IMR-90 (cell line): ENCODE data around the gene HOXA5. TPM values are rescaled to one million over a fixed set of nuclear protein-coding genes. Genes with fewer than 3 reads are reported as not detected.
A peak's percentile ranks its signal among the peaks of the same experiment; 100 is the strongest.

Experiments used
- ATAC-seq: fragments of 200-7000 bp; cut with Tn5 transposase; 2 replicates; pipeline ENCODE4 v1.9.1; 2020; ENCODE audit warnings: low read depth, mild to moderate bottlenecking, moderate library complexity
- BruUV-seq: library from RNA; stranded (reverse); fragments of 400-500 nt; replicated peaks from 2 replicates; lab custom pipeline; 2021; lab: Mats Ljungman, UMichigan
- CTCF ChIA-PET: fragments of 300-600 bp; formaldehyde crosslinking; extraction: SDS; loops from one replicate; lab custom pipeline; 2021; ENCODE audit warnings: antibody characterized with exemption; lab: Yijun Ruan, JAX
- POLR2A ChIA-PET: fragments of 300-600 bp; sonication (Branson Sonifier 250); formaldehyde crosslinking; loops from one replicate; lab custom pipeline; 2022; ENCODE audit warnings: antibody characterized with exemption; ENCODE audit not compliant: unreplicated experiment; lab: Charles Lee
- DNase-seq: peaks from one replicate; pipeline ENCODE4 v3.0.0; 2013
- H2AFZ ChIP-seq: replicated peaks from 2 replicates; pipeline ENCODE3; 2013; ENCODE audit warnings: low read length, mild to moderate bottlenecking; ENCODE audit not compliant: poor library complexity
- H2AK5ac ChIP-seq: 2 replicates; pipeline ENCODE4 v1.6.1; 2013; ENCODE audit warnings: low read depth, low read length, inconsistent platforms
- H2AK9ac ChIP-seq: replicated peaks from 2 replicates; pipeline ENCODE3; 2013; ENCODE audit warnings: mild to moderate bottlenecking, low read depth, low read length, moderate library complexity; ENCODE audit not compliant: poor library complexity
- H2BK120ac ChIP-seq: 2 replicates; pipeline ENCODE4 v1.6.1; 2013; ENCODE audit warnings: low read depth, low read length, inconsistent platforms
- H2BK15ac ChIP-seq: 3 replicates; pipeline ENCODE4 v1.6.1; 2013; ENCODE audit warnings: low read depth, low read length, inconsistent platforms
- H2BK20ac ChIP-seq: 2 replicates; pipeline ENCODE4 v1.6.1; 2013; ENCODE audit warnings: low read depth, mild to moderate bottlenecking, inconsistent platforms, low read length, moderate library complexity
- H2BK5ac ChIP-seq: 2 replicates; pipeline ENCODE4 v1.6.1; 2013; ENCODE audit warnings: mild to moderate bottlenecking, low read depth, low read length, inconsistent platforms; ENCODE audit not compliant: poor library complexity, severe bottlenecking
- H3K14ac ChIP-seq: replicated peaks from 2 replicates; pipeline ENCODE4 v1.6.1; 2013; ENCODE audit warnings: low read depth, low read length, inconsistent platforms
- H3K18ac ChIP-seq: 2 replicates; pipeline ENCODE4 v1.6.1; 2013; ENCODE audit warnings: low read depth, low read length, control low read depth
- H3K23ac ChIP-seq: 2 replicates; pipeline ENCODE4 v1.6.1; 2013; ENCODE audit warnings: low read depth, low read length, inconsistent platforms
- H3K27ac ChIP-seq: 2 replicates; pipeline ENCODE4 v1.5.1; 2013; ENCODE audit warnings: mild to moderate bottlenecking, control low read depth, low read length; ENCODE audit not compliant: insufficient read depth
- H3K27me3 ChIP-seq: 2 replicates; pipeline ENCODE4 v1.6.1; 2013; ENCODE audit warnings: low read length; ENCODE audit not compliant: control insufficient read depth, insufficient read depth
- H3K36me3 ChIP-seq: 2 replicates; pipeline ENCODE4 v1.6.1; 2013; ENCODE audit warnings: low read length, mixed read lengths; ENCODE audit not compliant: control insufficient read depth, insufficient read depth
- H3K4ac ChIP-seq: 2 replicates; pipeline ENCODE4 v1.6.1; 2013; ENCODE audit warnings: low read depth, low read length, inconsistent platforms
- H3K4me1 ChIP-seq: 2 replicates; pipeline ENCODE4 v1.6.1; 2013; ENCODE audit warnings: low read length, mixed read lengths; ENCODE audit not compliant: control insufficient read depth, insufficient read depth
- H3K4me2 ChIP-seq: 2 replicates; pipeline ENCODE4 v1.6.1; 2013; ENCODE audit warnings: low read depth, mild to moderate bottlenecking, control low read depth, low read length, moderate library complexity
- H3K4me3 ChIP-seq: 2 replicates; pipeline ENCODE4 v1.5.1; 2013; ENCODE audit warnings: low read depth, mild to moderate bottlenecking, control low read depth, low read length, moderate library complexity; ENCODE audit not compliant: insufficient read depth
- H3K56ac ChIP-seq: 2 replicates; pipeline ENCODE4 v1.6.1; 2013; ENCODE audit warnings: low read length, inconsistent platforms; ENCODE audit not compliant: insufficient read depth; ENCODE audit errors: extremely low read depth
- H3K79me1 ChIP-seq, 2 experiments: 2 replicates each; pipeline ENCODE4 v1.6.1; 2013; ENCODE audit warnings: low read length in 2 of 2, inconsistent platforms in 1 of 2, low read depth in 1 of 2
- H3K9ac ChIP-seq: 2 replicates; pipeline ENCODE4 v1.6.1; 2013; ENCODE audit warnings: low read depth, low read length, control low read depth
- H3K9me1 ChIP-seq: 2 replicates; pipeline ENCODE4 v1.6.1; 2013; ENCODE audit warnings: low read length, inconsistent platforms; ENCODE audit not compliant: insufficient read depth
- H3K9me3 ChIP-seq: 2 replicates; pipeline ENCODE4 v1.6.1; 2013; ENCODE audit warnings: low read length; ENCODE audit not compliant: control insufficient read depth, insufficient read depth
- H4K20me1 ChIP-seq: 2 replicates; pipeline ENCODE4 v1.6.1; 2013; ENCODE audit warnings: low read length, inconsistent platforms; ENCODE audit not compliant: insufficient read depth
- H4K5ac ChIP-seq: 2 replicates; pipeline ENCODE4 v1.6.1; 2013; ENCODE audit warnings: mild to moderate bottlenecking, low read depth, low read length, control low read depth
- H4K8ac ChIP-seq, 2 experiments: 2 replicates each; pipeline ENCODE4 v1.6.1; 2013; ENCODE audit warnings: low read depth in 2 of 2, low read length in 2 of 2, control low read depth in 1 of 2, inconsistent platforms in 1 of 2
- H4K91ac ChIP-seq: 2 replicates; pipeline ENCODE4 v1.6.1; 2013; ENCODE audit warnings: low read depth, low read length, inconsistent platforms; ENCODE audit not compliant: insufficient read depth
- CHD1 ChIP-seq: IDR thresholded peaks from 2 replicates; pipeline ENCODE4 v1.6.1; 2012; ENCODE audit warnings: low read depth, low read length, improper control_type of control experiment
- ELK1 ChIP-seq: fragments of 150-350 bp; IDR thresholded peaks from 2 replicates; pipeline ENCODE4 v1.6.1; 2016; ENCODE audit warnings: low read depth, mild to moderate bottlenecking, low read length, moderate library complexity, borderline replicate concordance
- MAFK ChIP-seq: IDR thresholded peaks from 2 replicates; pipeline ENCODE4 v1.6.1; 2012; ENCODE audit warnings: low read depth, low read length, improper control_type of control experiment
- MXI1 ChIP-seq: IDR thresholded peaks from 2 replicates; pipeline ENCODE4 v1.6.1; 2012; ENCODE audit warnings: low read depth, mild to moderate bottlenecking, low read length, moderate library complexity, borderline replicate concordance
- NFE2L2 ChIP-seq: fragments of 150-350 bp; IDR thresholded peaks from 2 replicates; pipeline ENCODE4 v1.6.1; 2016; ENCODE audit warnings: low read depth, mild to moderate bottlenecking, low read length
- POLR2A ChIP-seq: IDR thresholded peaks from 2 replicates; pipeline ENCODE4 v1.6.1; 2012; ENCODE audit warnings: mild to moderate bottlenecking, low read depth, low read length
- RAD21 ChIP-seq: IDR thresholded peaks from 2 replicates; pipeline ENCODE4 v1.6.1; 2012; ENCODE audit warnings: low read length, improper control_type of control experiment
- RCOR1 ChIP-seq: IDR thresholded peaks from 2 replicates; pipeline ENCODE4 v1.6.1; 2012; ENCODE audit warnings: mild to moderate bottlenecking, low read length, improper control_type of control experiment; ENCODE audit not compliant: insufficient replicate concordance
- RFX5 ChIP-seq: IDR thresholded peaks from 2 replicates; pipeline ENCODE4 v1.8.0; 2012; ENCODE audit warnings: low read depth, mild to moderate bottlenecking, low read length, moderate library complexity
- SMC3 ChIP-seq: fragments of 150-350 bp; IDR thresholded peaks from 2 replicates; pipeline ENCODE4 v1.6.1; 2016; ENCODE audit warnings: low read depth, mild to moderate bottlenecking, antibody characterized with exemption, low read length, moderate library complexity
- USF2 ChIP-seq: fragments of 150-350 bp; IDR thresholded peaks from 2 replicates; pipeline ENCODE4 v1.6.1; 2017; ENCODE audit warnings: mild to moderate bottlenecking, antibody characterized with exemption, low read length, low read depth
- WGBS, 2 experiments: methylation state at CpG; one replicate each; pipeline versions ENCODE4 v1.1.5 to v1.1.7; 2013; ENCODE audit warnings: missing lambda C conversion rate in 2 of 2; ENCODE audit not compliant: insufficient read length in 1 of 2; ENCODE audit errors: extremely low coverage in 2 of 2; 5-methylcytosine and 5-hydroxymethylcytosine counted together
- dilution Hi-C: fragments of 300-500 bp; cut with HindIII; formaldehyde crosslinking; loops from one replicate; pipeline ENCODE4 v1.14.3; 2018; ENCODE audit warnings: low sequenced_read_pairs; ENCODE audit not compliant: unreplicated experiment
- in situ Hi-C: fragments of 300-500 bp; cut with MboI; formaldehyde crosslinking; loops from 3 replicates; pipeline ENCODE4 v1.14.3; 2019; ENCODE audit warnings: low sequenced_read_pairs, inconsistent platforms, mixed read lengths
- intact Hi-C: fragments of 100-400 bp; cut with micrococcal nuclease; formaldehyde crosslinking; loops from 2 replicates; pipeline ENCODE4 v1.10.0; 2022
- polyA plus RNA-seq, 3 experiments: library from polyadenylated mRNA; depleted of rRNA; stranded (reverse); fragments of >200 nt; gene quantifications; 2 replicates each; pipeline ENCODE4 v1.2.3, GENCODE V29; 2012; ENCODE audit warnings: low replicate concordance in 1 of 3
- total RNA-seq: library from RNA; depleted of rRNA; stranded (reverse); fragments of >200 nt; gene quantifications from 2 replicates; pipeline ENCODE4 v1.2.3, GENCODE V29; 2012

The HOXA5 gene
- total and polyA plus RNA-seq, 2 of the 4 experiments (the other 2 are of a cell fraction), result 19.9 to 29.4 TPM

- ChIA-PET CTCF (interaction anchor here (1.2 to 1.3 kb wide), 2 partner anchors 11 to 262 kb away, joined by 3 read pairs; no protein-coding TSS in a partner anchor), POLR2A (interaction anchor here (0.7 to 1.4 kb wide), 2 partner anchors 16 to 19 kb away, joined by 3 to 4 read pairs; no protein-coding TSS in a partner anchor)
- Histone ChIP-seq H3K4me2 (peak overlapping the region; percentile 78), H3K9ac (peak overlapping the region; percentile 96), H2AK5ac (peak overlapping the region; percentile 53), H2BK5ac (peak overlapping the region; percentile 80), H2BK20ac (peak overlapping the region; percentile 64; the same call in 1 of the 2 replicates), H2BK15ac (no peak overlapping the region), H4K91ac (peak overlapping the region; percentile 68), H2AFZ (no peak overlapping the region), H4K8ac (peak overlapping the region; percentile 37 to 70; a peak in 3 of 4 replicates), H3K9me1 (peaks cover 10% of the 10 kb centered on the region; the same call in 1 of the 2 replicates), H4K5ac (peak overlapping the region; percentile 54), H3K56ac (peak overlapping the region; percentile 91), H3K18ac (peak overlapping the region; percentile 97), H3K4ac (peak overlapping the region; percentile 86), H3K9me3 (no peaks in the 10 kb centered on the region), H3K79me1 (peaks cover 0 to 41% of the 10 kb centered on the region in 2 experiments; a peak in 2 of 4 replicates), H4K20me1 (peaks cover 10% of the 10 kb centered on the region), H3K4me1 (peaks cover 27% of the 10 kb centered on the region), H3K27ac (peak overlapping the region; percentile 89), H3K36me3 (peaks cover 9% of the 10 kb centered on the region; the same call in 1 of the 2 replicates), H3K4me3 (peak overlapping the region; percentile 71), H2BK120ac (peak overlapping the region; percentile 56), H2AK9ac (peak overlapping the region; percentile 32), H3K14ac (peak overlapping the region; percentile 87), H3K27me3 (no peaks in the 10 kb centered on the region), H3K23ac (peak overlapping the region; percentile 95)
- no peak for ATAC-seq
- TF ChIP-seq MAFK (no peak), POLR2A (peak; percentile 65), MXI1 (no peak), RAD21 (no peak), SMC3 (0 out of 2 replicates have a peak, but pooled peaks have one; percentile 4), CHD1 (peak; percentile 76; the same call in 1 of the 2 replicates), RCOR1 (no peak), USF2 (no peak), RFX5 (no peak), ELK1 (no peak), NFE2L2 (no peak)
- dilution Hi-C loops (no loop called here), in situ Hi-C loops (no loop called here), intact Hi-C loops (no loop called here)
- WGBS, 2 experiments, result no CpG with 5 or more reads among the region's 20 CpGs
- DNase-seq, result peak; percentile 22
- BruUV-seq, result no TSS peak
These were observed 27.2 kb downstream of the HOXA5 start for GRCh38 chr7:27116031-27116961.
